Prostate gland (tissue), 2 donors: ENCODE data around the gene DIPK1B.

Experiments
- POLR2AphosphoS5 ChIP-seq: sonication (generic); formaldehyde crosslinking; IDR thresholded peaks from one replicate; pipeline ENCODE4 v1.6.1; 2017; ENCODE audit warnings: antibody characterized with exemption
- TF ChIP-seq, protein P1 (sequence below), 4 experiments: fragments of 200-600 bp in 2 of 4; fragments of 450-650 bp in 2 of 4; sonication (generic) in 2 of 4; IDR thresholded peaks; 1 replicate in 3 of 4; 2 replicates in 1 of 4; pipeline ENCODE4 v1.5.1; 2016 to 2019; ENCODE audit warnings: antibody characterized with exemption in 4 of 4, mild to moderate bottlenecking in 2 of 4, moderate library complexity in 2 of 4

- TF ChIP-seq, protein P1, sequence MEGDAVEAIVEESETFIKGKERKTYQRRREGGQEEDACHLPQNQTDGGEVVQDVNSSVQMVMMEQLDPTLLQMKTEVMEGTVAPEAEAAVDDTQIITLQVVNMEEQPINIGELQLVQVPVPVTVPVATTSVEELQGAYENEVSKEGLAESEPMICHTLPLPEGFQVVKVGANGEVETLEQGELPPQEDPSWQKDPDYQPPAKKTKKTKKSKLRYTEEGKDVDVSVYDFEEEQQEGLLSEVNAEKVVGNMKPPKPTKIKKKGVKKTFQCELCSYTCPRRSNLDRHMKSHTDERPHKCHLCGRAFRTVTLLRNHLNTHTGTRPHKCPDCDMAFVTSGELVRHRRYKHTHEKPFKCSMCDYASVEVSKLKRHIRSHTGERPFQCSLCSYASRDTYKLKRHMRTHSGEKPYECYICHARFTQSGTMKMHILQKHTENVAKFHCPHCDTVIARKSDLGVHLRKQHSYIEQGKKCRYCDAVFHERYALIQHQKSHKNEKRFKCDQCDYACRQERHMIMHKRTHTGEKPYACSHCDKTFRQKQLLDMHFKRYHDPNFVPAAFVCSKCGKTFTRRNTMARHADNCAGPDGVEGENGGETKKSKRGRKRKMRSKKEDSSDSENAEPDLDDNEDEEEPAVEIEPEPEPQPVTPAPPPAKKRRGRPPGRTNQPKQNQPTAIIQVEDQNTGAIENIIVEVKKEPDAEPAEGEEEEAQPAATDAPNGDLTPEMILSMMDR (IDR thresholded peaks at IDR 0.05): no peak
- TF ChIP-seq POLR2AphosphoS5: no peak
Observed at GRCh38 chr9:136762915-136763648, 50.7 kb downstream of the DIPK1B start.
